Lower leg skin (tissue), 3 donors: ENCODE data around the gene ZNF592.

Source experiments
- POLR2A ChIP-seq, 2 donors: fragments of 450-650 bp; IDR thresholded peaks; one replicate each; pipeline ENCODE4 v1.6.1; 2016 to 2017; ENCODE audit warnings: antibody characterized with exemption in 2 of 2, mild to moderate bottlenecking in 1 of 2, moderate library complexity in 1 of 2
- TF ChIP-seq, protein P1 (sequence below), 3 donors: fragments of 450-650 bp; IDR thresholded peaks; one replicate each; pipeline ENCODE4 v1.5.1; 2016; ENCODE audit warnings: antibody characterized with exemption in 3 of 3, mild to moderate bottlenecking in 3 of 3, moderate library complexity in 2 of 3

DNA sequence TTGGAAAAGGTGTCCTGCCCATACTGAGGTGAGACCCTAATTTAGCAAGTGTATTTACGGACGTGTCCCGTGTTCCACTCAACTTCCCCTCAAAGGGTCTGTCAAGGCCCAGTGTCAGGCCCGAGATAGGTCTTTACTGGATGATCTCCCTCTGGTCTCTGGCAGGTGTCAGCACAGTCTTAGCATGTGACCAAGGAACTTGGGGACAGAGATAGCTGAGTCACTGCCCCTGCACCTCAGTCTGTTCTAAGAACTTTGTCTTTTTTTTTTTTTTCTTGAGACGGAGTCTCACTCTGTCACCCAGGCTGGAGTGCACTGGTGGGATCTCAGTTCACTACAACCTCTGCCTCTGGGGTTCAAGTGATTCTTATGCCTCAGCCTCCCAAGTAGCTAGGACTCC lies 36.7 kb downstream of the ZNF592 start:
- TF ChIP-seq, protein P1, sequence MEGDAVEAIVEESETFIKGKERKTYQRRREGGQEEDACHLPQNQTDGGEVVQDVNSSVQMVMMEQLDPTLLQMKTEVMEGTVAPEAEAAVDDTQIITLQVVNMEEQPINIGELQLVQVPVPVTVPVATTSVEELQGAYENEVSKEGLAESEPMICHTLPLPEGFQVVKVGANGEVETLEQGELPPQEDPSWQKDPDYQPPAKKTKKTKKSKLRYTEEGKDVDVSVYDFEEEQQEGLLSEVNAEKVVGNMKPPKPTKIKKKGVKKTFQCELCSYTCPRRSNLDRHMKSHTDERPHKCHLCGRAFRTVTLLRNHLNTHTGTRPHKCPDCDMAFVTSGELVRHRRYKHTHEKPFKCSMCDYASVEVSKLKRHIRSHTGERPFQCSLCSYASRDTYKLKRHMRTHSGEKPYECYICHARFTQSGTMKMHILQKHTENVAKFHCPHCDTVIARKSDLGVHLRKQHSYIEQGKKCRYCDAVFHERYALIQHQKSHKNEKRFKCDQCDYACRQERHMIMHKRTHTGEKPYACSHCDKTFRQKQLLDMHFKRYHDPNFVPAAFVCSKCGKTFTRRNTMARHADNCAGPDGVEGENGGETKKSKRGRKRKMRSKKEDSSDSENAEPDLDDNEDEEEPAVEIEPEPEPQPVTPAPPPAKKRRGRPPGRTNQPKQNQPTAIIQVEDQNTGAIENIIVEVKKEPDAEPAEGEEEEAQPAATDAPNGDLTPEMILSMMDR (IDR thresholded peaks at IDR 0.05), result no peak
- no peak for TF ChIP-seq POLR2A (IDR thresholded peaks at IDR 0.05)
